Sigmoid colon (tissue), 7 donors: ENCODE measurements around the gene GBA2. TPM values are rescaled to one million over a fixed set of nuclear protein-coding genes. Genes with fewer than 3 reads are reported as not detected.
A peak's percentile ranks its signal among the peaks of the same experiment; 100 is the strongest.

Experiments used
- DNase-seq: peaks from one replicate; pipeline ENCODE4 v3.0.0-alpha.2; 2019
- H3K27ac ChIP-seq, 4 donors: fragments of 200-600 bp; sonication (generic); one replicate each; pipeline ENCODE4 v1.5.1; 2016 to 2019; ENCODE audit warnings: mild to moderate bottlenecking in 1 of 4
- H3K27me3 ChIP-seq, 3 donors: fragments of 200-600 bp; sonication (generic); one replicate each; pipeline ENCODE4 v1.5.1; 2019; ENCODE audit warnings: mild to moderate bottlenecking in 1 of 3
- H3K36me3 ChIP-seq, 4 donors: fragments of 200-600 bp; sonication (generic); one replicate each; pipeline ENCODE4 v1.5.1; 2016 to 2019
- H3K4me1 ChIP-seq, 4 donors: fragments of 200-600 bp; sonication (generic); one replicate each; pipeline ENCODE4 v1.5.1; 2017 to 2019
- H3K4me3 ChIP-seq, 4 donors: fragments of 200-600 bp; sonication (generic); one replicate each; pipeline ENCODE4 v1.5.1; 2017 to 2019; ENCODE audit warnings: mild to moderate bottlenecking in 2 of 4, moderate library complexity in 1 of 4
- H3K9me3 ChIP-seq, 4 donors: fragments of 200-600 bp in 3 of 4; sonication (generic) in 3 of 4; one replicate each; pipeline versions ENCODE4 v1.5.1 to v1.6.1; 2013 to 2019
- EP300 ChIP-seq, 4 donors: sonication (generic); formaldehyde crosslinking; IDR thresholded peaks; one replicate each; pipeline ENCODE4 v1.6.1; 2017; ENCODE audit warnings: antibody characterized with exemption in 4 of 4
- POLR2A ChIP-seq, 2 donors: fragments of 450-650 bp; IDR thresholded peaks; one replicate each; pipeline ENCODE4 v1.6.1; 2016; ENCODE audit warnings: antibody characterized with exemption in 2 of 2, mild to moderate bottlenecking in 2 of 2, moderate library complexity in 2 of 2
- POLR2AphosphoS5 ChIP-seq, 4 donors: sonication (generic); formaldehyde crosslinking; IDR thresholded peaks; one replicate each; pipeline ENCODE4 v1.6.1; 2017; ENCODE audit warnings: antibody characterized with exemption in 4 of 4
- WGBS, 2 donors: extraction: QIAGEN DNeasy Blood & Tissue Kit; methylation state at CpG; one replicate each; pipeline ENCODE4 v1.1.7; 2013; 5-methylcytosine and 5-hydroxymethylcytosine counted together
- intact Hi-C: fragments of 100-400 bp; cut with DNase I; formaldehyde crosslinking; loops from one replicate; pipeline ENCODE4 v1.15.1; 2023
- polyA plus RNA-seq, 3 donors: library from polyadenylated mRNA; stranded (reverse); fragments of 200-250 nt; gene quantifications; one replicate each; pipeline ENCODE4 v1.2.3, GENCODE V29; 2013
- total RNA-seq, 4 donors: library from RNA; depleted of rRNA; stranded (reverse); fragments of >200 nt; gene quantifications; one replicate each; pipeline ENCODE4 v1.1.0, GENCODE V29; 2016
- TF ChIP-seq, protein P1 (sequence below), 4 experiments: fragments of 450-650 bp in 3 of 4; fragments of 200-600 bp in 1 of 4; IDR thresholded peaks; one replicate each; pipeline ENCODE4 v1.5.1; 2016 to 2019; ENCODE audit warnings: antibody characterized with exemption in 4 of 4, mild to moderate bottlenecking in 3 of 4, moderate library complexity in 2 of 4
- donor health status: healthy with polysubstance abuse.
- donor health status: Bipolar disorder and iron deficiency.
- donor health status: healthy.

GBA2 gene
- total and polyA plus RNA-seq, 7 donors, result 34.8 to 91.7 (median 58.5) TPM

DNA sequence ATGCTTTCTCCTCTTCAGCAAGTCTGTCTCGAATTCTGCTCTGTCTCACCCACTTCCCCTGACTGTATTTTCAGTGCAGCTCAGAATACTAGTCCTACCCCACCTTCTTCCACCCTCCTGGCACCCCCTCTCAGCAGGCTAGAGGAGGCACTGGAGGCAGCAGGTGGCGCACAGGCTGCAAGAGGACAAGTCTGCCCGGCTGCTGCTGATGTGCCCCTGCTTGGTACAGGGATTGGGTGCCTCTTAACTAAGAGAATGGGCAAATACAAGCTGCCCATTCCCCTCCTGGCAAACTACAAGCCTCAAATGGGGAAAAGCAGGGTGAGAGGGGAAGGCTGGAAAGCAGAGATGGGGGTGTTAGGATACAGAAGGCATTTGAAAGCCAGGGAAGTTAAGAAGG is 22.1 kb downstream of the GBA2 start:
- DNase-seq, result peak; percentile 91
- 34 to 57% methylated on average over 3 of the region's 3 CpGs for WGBS, 2 donors
- H3K27me3 ChIP-seq, result no peaks in the 10 kb centered on the region
- H3K4me3 ChIP-seq, result peak overlapping the region; percentile 80 to 86 (median 82)
- H3K27ac ChIP-seq, result peak overlapping the region; percentile 97 to 99 (median 98)
- H3K36me3 ChIP-seq, result peaks cover 34 to 38% (median 37%) of the 10 kb centered on the region in 4 donors
- no peaks in the 10 kb centered on the region for H3K9me3 ChIP-seq
- intact Hi-C loops, result no loop called here
- TF ChIP-seq, protein P1, sequence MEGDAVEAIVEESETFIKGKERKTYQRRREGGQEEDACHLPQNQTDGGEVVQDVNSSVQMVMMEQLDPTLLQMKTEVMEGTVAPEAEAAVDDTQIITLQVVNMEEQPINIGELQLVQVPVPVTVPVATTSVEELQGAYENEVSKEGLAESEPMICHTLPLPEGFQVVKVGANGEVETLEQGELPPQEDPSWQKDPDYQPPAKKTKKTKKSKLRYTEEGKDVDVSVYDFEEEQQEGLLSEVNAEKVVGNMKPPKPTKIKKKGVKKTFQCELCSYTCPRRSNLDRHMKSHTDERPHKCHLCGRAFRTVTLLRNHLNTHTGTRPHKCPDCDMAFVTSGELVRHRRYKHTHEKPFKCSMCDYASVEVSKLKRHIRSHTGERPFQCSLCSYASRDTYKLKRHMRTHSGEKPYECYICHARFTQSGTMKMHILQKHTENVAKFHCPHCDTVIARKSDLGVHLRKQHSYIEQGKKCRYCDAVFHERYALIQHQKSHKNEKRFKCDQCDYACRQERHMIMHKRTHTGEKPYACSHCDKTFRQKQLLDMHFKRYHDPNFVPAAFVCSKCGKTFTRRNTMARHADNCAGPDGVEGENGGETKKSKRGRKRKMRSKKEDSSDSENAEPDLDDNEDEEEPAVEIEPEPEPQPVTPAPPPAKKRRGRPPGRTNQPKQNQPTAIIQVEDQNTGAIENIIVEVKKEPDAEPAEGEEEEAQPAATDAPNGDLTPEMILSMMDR (IDR thresholded peaks at IDR 0.05), result peak in 2 of 4 experiments; percentile 24
- TF ChIP-seq POLR2A (IDR thresholded peaks at IDR 0.05) (no peak), POLR2AphosphoS5 (IDR thresholded peaks at IDR 0.05) (peak; percentile 26 to 55 (median 36)), EP300 (IDR thresholded peaks at IDR 0.05) (no peak)
- peaks cover 0 to 62% (median 59%) of the 10 kb centered on the region in 4 donors for H3K4me1 ChIP-seq

DNA sequence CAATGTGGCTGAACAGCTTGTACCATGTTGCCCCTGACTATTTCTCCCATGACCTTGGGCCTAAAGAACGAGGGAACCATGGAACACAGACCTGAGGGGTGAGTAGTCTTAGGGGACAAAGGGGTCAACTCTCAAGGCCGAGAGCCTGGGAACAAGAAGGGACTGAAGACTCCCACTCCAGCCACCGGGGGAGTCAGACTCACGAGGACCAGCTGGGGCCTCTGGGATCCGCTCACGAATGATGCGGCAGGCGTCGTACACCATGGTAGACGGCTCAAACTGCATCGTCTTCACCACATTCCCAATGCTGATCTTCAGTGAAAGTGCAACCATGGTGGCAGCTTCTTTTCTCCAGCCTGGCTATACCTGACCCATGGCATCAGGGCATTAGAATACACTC is 23.7 kb downstream of the GBA2 start:
- WGBS, 2 donors, result 95% methylated on average over 11 of the region's 11 CpGs
- H3K36me3 ChIP-seq, result peaks cover 47 to 54% (median 52%) of the 10 kb centered on the region in 4 donors
- peak overlapping the region; percentile 97 to 99 (median 98) for H3K27ac ChIP-seq
- H3K4me1 ChIP-seq, result peaks cover 0 to 53% (median 53%) of the 10 kb centered on the region in 4 donors
- H3K4me3 ChIP-seq, result no peak overlapping the region
- intact Hi-C loops, result loop anchor here (2.0 kb wide), 1 partner anchor 19 kb away; no protein-coding TSS in a partner anchor
- peak; percentile 63 for DNase-seq
- TF ChIP-seq POLR2AphosphoS5 (IDR thresholded peaks at IDR 0.05) (no peak), EP300 (IDR thresholded peaks at IDR 0.05) (no peak), POLR2A (IDR thresholded peaks at IDR 0.05) (no peak)
- TF ChIP-seq, protein P1 (IDR thresholded peaks at IDR 0.05), result no peak
- no peaks in the 10 kb centered on the region for H3K27me3 ChIP-seq
- H3K9me3 ChIP-seq, result no peaks in the 10 kb centered on the region

DNA sequence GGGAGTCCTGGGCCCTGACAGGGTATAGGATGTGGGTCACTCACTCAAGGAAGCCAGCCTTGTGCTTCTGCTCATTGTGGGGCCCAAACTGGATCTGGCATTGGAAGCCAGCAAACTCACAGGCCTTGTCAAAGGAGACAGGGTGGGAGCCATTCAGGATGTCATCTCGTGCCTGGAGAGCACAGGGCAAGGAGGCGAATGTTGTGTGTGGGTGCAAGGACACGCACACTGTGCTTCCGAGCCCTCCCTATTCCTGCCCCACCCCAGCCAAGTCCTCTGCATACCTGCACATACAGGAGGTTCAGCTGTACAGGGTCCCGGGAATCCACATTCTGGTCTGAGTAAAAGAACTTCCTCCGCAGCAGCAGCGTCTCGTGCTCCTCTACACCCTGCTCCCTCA is 25.1 kb downstream of the GBA2 start:
- H3K4me3 ChIP-seq, result no peak overlapping the region
- no peaks in the 10 kb centered on the region for H3K9me3 ChIP-seq
- 96% methylated on average over 8 of the region's 8 CpGs for WGBS, 2 donors
- H3K27ac ChIP-seq, result peak overlapping the region; percentile 10 to 98 (median 38)
- DNase-seq, result peak; percentile 50
- TF ChIP-seq POLR2AphosphoS5 (IDR thresholded peaks at IDR 0.05), result peak in 1 of 4 donors; percentile 12
- TF ChIP-seq POLR2A (IDR thresholded peaks at IDR 0.05), result no peak
- H3K36me3 ChIP-seq, result peaks cover 61 to 68% (median 67%) of the 10 kb centered on the region in 4 donors
- intact Hi-C loops, result loop anchor here (2.0 kb wide), 1 partner anchor 17 kb away; no protein-coding TSS in a partner anchor
- peaks cover 0 to 39% (median 38%) of the 10 kb centered on the region in 4 donors for H3K4me1 ChIP-seq
- no peaks in the 10 kb centered on the region for H3K27me3 ChIP-seq

DNA sequence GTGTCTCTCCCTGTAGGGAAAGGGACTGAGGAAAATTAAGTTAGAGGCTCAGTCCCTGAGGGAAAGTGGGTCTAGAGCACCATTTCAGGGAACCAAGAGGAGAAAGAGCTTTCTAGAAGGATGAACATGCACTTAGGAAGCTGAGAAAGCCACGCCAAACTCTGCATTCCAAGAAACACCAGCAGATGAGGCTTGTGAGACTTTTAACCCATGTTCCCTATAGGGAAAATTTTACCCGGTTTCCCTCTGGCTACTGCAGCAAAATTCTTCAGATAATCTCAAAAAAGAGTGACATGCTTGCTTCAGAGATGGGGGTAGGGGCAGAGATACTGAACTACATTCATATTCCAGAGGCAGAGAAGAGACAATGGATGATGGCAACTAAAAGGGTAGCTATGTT is 25.6 kb downstream of the GBA2 start:
- no peak overlapping the region for H3K4me3 ChIP-seq
- H3K36me3 ChIP-seq, result peaks cover 65 to 73% (median 72%) of the 10 kb centered on the region in 4 donors
- no peak for DNase-seq
- intact Hi-C loops, result no loop called here
- no peaks in the 10 kb centered on the region for H3K9me3 ChIP-seq
- TF ChIP-seq POLR2AphosphoS5 (IDR thresholded peaks at IDR 0.05) (no peak), EP300 (IDR thresholded peaks at IDR 0.05) (no peak)
- TF ChIP-seq, protein P1 (IDR thresholded peaks at IDR 0.05), result no peak
- H3K27me3 ChIP-seq, result no peaks in the 10 kb centered on the region
- H3K27ac ChIP-seq, result peak overlapping the region; percentile 35 to 98 (median 45)
- peaks cover 0 to 34% (median 33%) of the 10 kb centered on the region in 4 donors for H3K4me1 ChIP-seq
- 97 to 98% methylated on average over 2 of the region's 2 CpGs for WGBS, 2 donors

DNA sequence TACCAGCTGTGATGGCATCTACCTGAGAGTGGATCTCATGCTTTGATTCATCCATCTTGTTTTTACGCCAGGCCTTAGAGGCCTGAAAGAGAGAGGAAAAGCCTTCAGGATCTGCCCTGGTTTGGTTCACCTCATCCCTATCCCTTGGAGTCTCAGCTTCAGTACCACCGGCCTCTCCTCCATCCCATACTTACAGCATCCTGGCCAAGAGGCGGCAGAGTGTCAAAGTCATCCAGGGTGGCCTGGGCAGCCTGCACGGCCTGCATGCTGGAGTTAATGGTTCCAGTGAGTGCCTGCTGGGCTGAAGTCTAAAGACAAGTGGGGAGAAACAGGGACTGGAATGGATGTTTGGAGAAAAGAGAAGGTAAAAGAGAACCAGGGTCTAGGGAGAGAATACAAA is 29.5 kb downstream of the GBA2 start:
- no peaks in the 10 kb centered on the region for H3K9me3 ChIP-seq
- peak; percentile 59 for DNase-seq
- H3K4me3 ChIP-seq, result no peak overlapping the region
- TF ChIP-seq POLR2A (IDR thresholded peaks at IDR 0.05), result no peak
- no peak for TF ChIP-seq EP300 (IDR thresholded peaks at IDR 0.05)
- no peak for TF ChIP-seq POLR2AphosphoS5 (IDR thresholded peaks at IDR 0.05)
- TF ChIP-seq, protein P1 (IDR thresholded peaks at IDR 0.05), result no peak
- intact Hi-C loops, result no loop called here
- peaks cover 0 to under 1% (median 0%) of the 10 kb centered on the region in 4 donors for H3K4me1 ChIP-seq
- 95 to 96% methylated on average over 4 of the region's 4 CpGs for WGBS, 2 donors
- H3K27me3 ChIP-seq, result no peaks in the 10 kb centered on the region
- peaks cover 94 to 100% (median 98%) of the 10 kb centered on the region in 4 donors for H3K36me3 ChIP-seq
- H3K27ac ChIP-seq, result peak overlapping the region in 3 of 4 donors; percentile 1 to 41 (median 21)
